ENCODE measurements around the gene SRPK2.
"Not testable (repeated sequence)": the region's sequence is repeated elsewhere in the genome, so short reads cannot be mapped to it uniquely, and the experiment has no call there.

SRPK2 gene

DNA sequence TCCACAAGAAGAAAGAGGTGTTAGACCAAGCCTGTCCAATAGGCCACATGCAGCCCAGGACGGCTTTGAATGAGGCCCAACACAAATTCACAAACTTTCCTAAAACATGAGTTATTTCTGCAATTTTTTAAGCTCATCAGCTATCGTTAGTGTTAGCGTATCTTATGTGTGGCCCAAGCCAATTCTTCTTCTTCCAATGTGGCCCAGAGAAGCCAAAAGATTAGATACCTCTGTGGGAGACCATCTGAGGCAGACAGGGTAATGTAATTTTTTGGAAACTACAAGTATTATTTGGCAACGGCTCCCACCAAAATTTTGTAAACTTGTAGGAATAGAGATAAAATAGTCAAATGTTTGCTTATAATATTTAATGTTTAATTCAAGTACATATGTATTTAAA, 153.8 kb downstream of the SRPK2 start:
- TF ChIP-seq LEF1 (IDR thresholded peaks at IDR 0.05; ENCODE audit: borderline replicate concordance) = no peak
- no peak for TF ChIP-seq ELF4 (IDR thresholded peaks at IDR 0.05)
- TF ChIP-seq SUZ12 (IDR thresholded peaks at IDR 0.05) = no peak
- no peak for TF ChIP-seq L3MBTL2 (conservative IDR thresholded peaks at IDR 0.05)
- TF ChIP-seq ZNF384 (IDR thresholded peaks at IDR 0.05) = no peak
- TF ChIP-seq SP1 (IDR thresholded peaks at IDR 0.05) = no peak
- no peak for TF ChIP-seq ARNT (IDR thresholded peaks at IDR 0.05)
- TF ChIP-seq CTBP1 (IDR thresholded peaks at IDR 0.05; ENCODE audit: borderline replicate concordance) = no peak
- no peak for TF ChIP-seq HDGF (IDR thresholded peaks at IDR 0.05; ENCODE audit: borderline replicate concordance)
- no peak for TF ChIP-seq FOXK2 (IDR thresholded peaks at IDR 0.05)
- no peak for TF ChIP-seq BHLHE40 (IDR thresholded peaks at IDR 0.05; ENCODE audit: borderline replicate concordance)
- no peak for TF ChIP-seq TARDBP (IDR thresholded peaks at IDR 0.05)
- TF ChIP-seq FOXM1 (IDR thresholded peaks at IDR 0.05; ENCODE audit: borderline replicate concordance) = no peak
- TF ChIP-seq, protein P1, sequence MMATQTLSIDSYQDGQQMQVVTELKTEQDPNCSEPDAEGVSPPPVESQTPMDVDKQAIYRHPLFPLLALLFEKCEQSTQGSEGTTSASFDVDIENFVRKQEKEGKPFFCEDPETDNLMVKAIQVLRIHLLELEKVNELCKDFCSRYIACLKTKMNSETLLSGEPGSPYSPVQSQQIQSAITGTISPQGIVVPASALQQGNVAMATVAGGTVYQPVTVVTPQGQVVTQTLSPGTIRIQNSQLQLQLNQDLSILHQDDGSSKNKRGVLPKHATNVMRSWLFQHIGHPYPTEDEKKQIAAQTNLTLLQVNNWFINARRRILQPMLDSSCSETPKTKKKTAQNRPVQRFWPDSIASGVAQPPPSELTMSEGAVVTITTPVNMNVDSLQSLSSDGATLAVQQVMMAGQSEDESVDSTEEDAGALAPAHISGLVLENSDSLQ (IDR thresholded peaks at IDR 0.05) = no peak
- no peak for TF ChIP-seq FOXA1 (IDR thresholded peaks at IDR 0.05)
- TF ChIP-seq NFRKB (IDR thresholded peaks at IDR 0.05) = no peak
- CTCF ChIA-PET = no interaction called here

DNA sequence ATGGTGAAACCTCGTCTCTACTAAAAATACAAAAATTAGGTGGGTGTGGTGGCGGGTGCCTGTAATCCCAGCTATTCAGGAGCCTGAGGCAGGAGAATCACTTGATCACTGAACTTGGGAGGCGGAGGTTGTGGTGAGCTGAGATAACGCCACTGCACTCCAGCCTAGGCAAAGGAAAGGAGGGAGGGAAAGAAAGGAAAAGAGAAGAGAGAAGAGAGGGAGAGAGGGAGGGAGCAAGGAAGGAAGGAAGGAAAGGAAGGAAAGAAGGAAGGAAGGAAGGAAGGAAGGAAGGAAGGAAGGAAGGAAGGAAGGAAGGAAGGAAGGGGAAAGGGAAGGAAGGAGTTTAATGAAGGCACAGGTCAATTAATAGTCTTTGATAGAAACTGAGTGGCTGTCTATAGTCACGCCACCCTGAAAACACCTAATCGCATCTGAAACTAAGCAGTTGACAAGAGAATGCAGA, 155.9 kb downstream of the SRPK2 start:
- CTCF ChIA-PET = interaction anchor here (0.7 kb wide), 1 partner anchor 109 kb away, joined by 3 read pairs; no protein-coding TSS in a partner anchor
- POLR2A ChIA-PET = not testable (repeated sequence)

More for the DNA sequence above, 153.8 kb downstream of the SRPK2 start:
- DNase-seq (ENCODE audit: extremely low spot score) = no peak
- POLR2A ChIA-PET = interaction anchor here (0.5 kb wide), 1 partner anchor 12 kb away, joined by 4 read pairs; no protein-coding TSS in a partner anchor

DNA sequence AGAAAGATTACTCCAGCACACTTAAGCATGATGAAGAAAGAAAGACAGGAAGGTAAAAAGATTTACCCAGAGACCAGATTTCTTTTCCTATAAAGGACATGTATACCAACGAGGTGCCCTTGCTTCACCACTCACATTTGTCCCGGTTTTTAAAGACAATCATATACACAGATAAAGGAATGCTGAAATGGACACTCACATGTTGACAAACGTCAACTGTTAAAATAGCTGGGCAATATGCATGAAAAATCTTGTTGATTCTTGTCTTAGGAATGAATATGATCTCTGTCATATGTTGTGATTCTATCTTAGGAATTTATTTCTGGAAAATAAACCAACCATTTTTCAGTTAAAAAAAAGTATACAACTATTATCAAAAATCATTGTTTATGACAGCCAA, 158.2 kb downstream of the SRPK2 start:
- ChIA-PET CTCF (no interaction called here), POLR2A (interaction anchor here (1.0 kb wide), 1 partner anchor 38 kb away, joined by 4 read pairs; no protein-coding TSS in a partner anchor)
- TF ChIP-seq LEF1 (IDR thresholded peaks at IDR 0.05; ENCODE audit: borderline replicate concordance) = no peak
- no peak for TF ChIP-seq FOXK2 (IDR thresholded peaks at IDR 0.05)
- TF ChIP-seq NFRKB (IDR thresholded peaks at IDR 0.05) = no peak
- TF ChIP-seq L3MBTL2 (conservative IDR thresholded peaks at IDR 0.05) = no peak
- no peak for TF ChIP-seq HDGF (IDR thresholded peaks at IDR 0.05; ENCODE audit: borderline replicate concordance)
- no peak for TF ChIP-seq ZNF384 (IDR thresholded peaks at IDR 0.05)
- no peak for TF ChIP-seq CTBP1 (IDR thresholded peaks at IDR 0.05; ENCODE audit: borderline replicate concordance)
- no peak for TF ChIP-seq SP1 (IDR thresholded peaks at IDR 0.05)
- TF ChIP-seq, protein P1 (IDR thresholded peaks at IDR 0.05) = no peak
- no peak for TF ChIP-seq SUZ12 (IDR thresholded peaks at IDR 0.05)
- no peak for TF ChIP-seq TARDBP (IDR thresholded peaks at IDR 0.05)
- TF ChIP-seq FOXA1 (IDR thresholded peaks at IDR 0.05) = no peak
- no peak for TF ChIP-seq BHLHE40 (IDR thresholded peaks at IDR 0.05; ENCODE audit: borderline replicate concordance)
- no peak for TF ChIP-seq ELF4 (IDR thresholded peaks at IDR 0.05)
- no peak for TF ChIP-seq ARNT (IDR thresholded peaks at IDR 0.05)
- TF ChIP-seq FOXM1 (IDR thresholded peaks at IDR 0.05; ENCODE audit: borderline replicate concordance) = no peak
- no peak for DNase-seq (ENCODE audit: extremely low spot score)

More for the DNA sequence above, 155.9 kb downstream of the SRPK2 start:
- DNase-seq (ENCODE audit: extremely low spot score) = not testable (repeated sequence)

DNA sequence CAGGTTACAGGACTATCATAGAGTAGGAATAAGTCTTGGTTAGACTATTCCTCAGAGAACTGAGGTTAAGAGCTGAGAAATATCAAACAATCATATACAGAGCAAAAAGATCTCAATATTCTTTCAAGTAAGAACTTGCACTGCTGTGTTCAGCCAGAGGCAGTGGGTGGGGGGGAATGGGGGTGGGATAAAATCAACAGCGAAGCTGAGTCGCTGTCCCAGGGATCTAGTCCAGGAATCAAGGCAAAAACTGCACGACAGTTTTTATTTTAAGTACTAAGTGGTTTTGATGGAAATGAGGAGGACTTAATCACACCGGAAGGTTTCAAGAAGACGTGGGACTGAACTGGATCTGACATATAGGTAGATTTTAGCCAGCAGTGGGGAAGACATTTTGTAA, 159.1 kb downstream of the SRPK2 start:
- ChIA-PET CTCF (no interaction called here), POLR2A (interaction anchor here (1.0 kb wide), 1 partner anchor 39 kb away, joined by 4 read pairs; no protein-coding TSS in a partner anchor)
- no peak for TF ChIP-seq TARDBP (IDR thresholded peaks at IDR 0.05)
- no peak for TF ChIP-seq SUZ12 (IDR thresholded peaks at IDR 0.05)
- no peak for TF ChIP-seq FOXM1 (IDR thresholded peaks at IDR 0.05; ENCODE audit: borderline replicate concordance)
- no peak for TF ChIP-seq HDGF (IDR thresholded peaks at IDR 0.05; ENCODE audit: borderline replicate concordance)
- no peak for DNase-seq (ENCODE audit: extremely low spot score)

DNA sequence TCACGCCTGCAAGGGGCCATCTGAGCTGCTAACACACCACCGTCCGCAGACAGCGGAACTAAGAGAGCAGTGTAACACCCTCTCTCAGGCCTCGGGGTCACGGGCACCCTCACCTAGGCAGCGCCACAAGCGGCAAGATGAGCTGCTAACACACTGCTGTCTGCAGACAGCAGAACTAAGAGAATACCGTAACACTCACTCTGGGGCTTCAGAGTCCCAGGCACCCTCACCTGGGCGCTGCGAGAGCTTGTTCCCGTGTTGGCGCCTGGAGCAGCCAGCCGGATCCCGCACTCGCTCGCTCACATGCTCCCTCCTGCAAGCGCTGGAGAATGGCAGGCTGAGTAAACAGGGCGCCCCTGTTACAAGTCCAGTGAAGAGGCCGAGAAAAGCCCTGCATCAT, 160.2 kb downstream of the SRPK2 start:
- ChIA-PET POLR2A (no interaction called here), CTCF (no interaction called here)
- DNase-seq (ENCODE audit: extremely low spot score) = no peak
- no peak for TF ChIP-seq SUZ12 (IDR thresholded peaks at IDR 0.05)
- no peak for TF ChIP-seq BHLHE40 (IDR thresholded peaks at IDR 0.05; ENCODE audit: borderline replicate concordance)
- no peak for TF ChIP-seq SP1 (IDR thresholded peaks at IDR 0.05)
- TF ChIP-seq TARDBP (IDR thresholded peaks at IDR 0.05) = no peak
- TF ChIP-seq ELF4 (IDR thresholded peaks at IDR 0.05) = no peak
- TF ChIP-seq CTBP1 (IDR thresholded peaks at IDR 0.05; ENCODE audit: borderline replicate concordance) = no peak

DNA sequence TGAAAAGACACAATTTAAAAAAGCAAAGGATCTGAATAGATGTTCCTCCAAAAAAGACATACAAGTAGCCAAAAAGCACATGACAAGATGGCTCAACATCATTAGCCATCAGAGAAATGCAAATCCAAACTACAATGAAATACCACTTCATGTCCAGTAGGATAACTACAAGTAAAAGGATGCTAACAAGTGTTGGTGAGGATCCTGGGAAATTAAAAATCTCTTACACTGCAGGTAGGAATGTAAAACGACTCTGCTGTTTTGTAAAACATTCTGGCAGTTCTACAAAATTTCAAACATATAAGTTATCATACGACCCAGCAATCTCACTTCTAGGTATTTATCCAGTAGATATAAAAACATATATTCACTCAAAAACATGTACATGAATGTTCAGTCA, 161.3 kb downstream of the SRPK2 start:
- POLR2A ChIA-PET = no interaction called here

More for the DNA sequence above, 161.3 kb downstream of the SRPK2 start:
- TF ChIP-seq, protein P1 (IDR thresholded peaks at IDR 0.05) = no peak
- no peak for TF ChIP-seq BHLHE40 (IDR thresholded peaks at IDR 0.05; ENCODE audit: borderline replicate concordance)
- TF ChIP-seq SUZ12 (IDR thresholded peaks at IDR 0.05) = no peak
- TF ChIP-seq FOXM1 (IDR thresholded peaks at IDR 0.05; ENCODE audit: borderline replicate concordance) = no peak
- no peak for TF ChIP-seq TARDBP (IDR thresholded peaks at IDR 0.05)
- no peak for TF ChIP-seq FOXA1 (IDR thresholded peaks at IDR 0.05)
- TF ChIP-seq ELF4 (IDR thresholded peaks at IDR 0.05) = no peak
- CTCF ChIA-PET = no interaction called here
- DNase-seq (ENCODE audit: extremely low spot score) = no peak

Measured in HEK293T (cell line).